Measurements from ENCODE around the gene PKHD1. TPM values are rescaled to one million over a fixed set of nuclear protein-coding genes. Genes with fewer than 3 reads are reported as not detected.

Gene PKHD1
- polyA plus RNA-seq, 1 experiment: not detected

GRCh38 chr6:51968265-51968664 lies 119.1 kb downstream of the PKHD1 start:
- ChIA-PET CTCF (no interaction called here), POLR2A (no interaction called here)
- no peak for DNase-seq (ENCODE audit: low read depth, low spot score)
- no peak overlapping the region for H3K27ac ChIP-seq (ENCODE audit: low read depth, low read length)
- no peak overlapping the region for H3K4me3 ChIP-seq (ENCODE audit: low read depth, low read length)
- TF ChIP-seq CTCF (IDR thresholded peaks at IDR 0.05; ENCODE audit: low read depth, low read length): no peak
- H3K9me3 ChIP-seq (ENCODE audit: control insufficient read depth, insufficient read depth, low read length): no peaks in the 10 kb centered on the region
- H3K27me3 ChIP-seq (ENCODE audit: control insufficient read depth, insufficient read depth, low read length): no peaks in the 10 kb centered on the region

GRCh38 chr6:51965222-51965801 lies 122.1 kb downstream of the PKHD1 start:
- no peak for DNase-seq (ENCODE audit: low read depth, low spot score)
- POLR2A ChIA-PET: no interaction called here

GRCh38 chr6:51963980-51964379 lies 123.4 kb downstream of the PKHD1 start:
- no peak for TF ChIP-seq CTCF (IDR thresholded peaks at IDR 0.05; ENCODE audit: low read depth, low read length)
- Histone ChIP-seq H3K9me3 (ENCODE audit: control insufficient read depth, insufficient read depth, low read length) (no peaks in the 10 kb centered on the region), H3K4me3 (ENCODE audit: low read depth, low read length) (no peak overlapping the region), H3K27me3 (ENCODE audit: control insufficient read depth, insufficient read depth, low read length) (no peaks in the 10 kb centered on the region), H3K27ac (ENCODE audit: low read depth, low read length) (no peak overlapping the region)
- CTCF ChIA-PET: interaction anchor here (0.6 kb wide), 1 partner anchor 11 kb away, joined by 3 read pairs; no protein-coding TSS in a partner anchor
- no peak for DNase-seq (ENCODE audit: low read depth, low spot score)
- POLR2A ChIA-PET: no interaction called here

More at GRCh38 chr6:51965222-51965801, 122.1 kb downstream of the PKHD1 start:
- no peak for TF ChIP-seq CTCF (IDR thresholded peaks at IDR 0.05; ENCODE audit: low read depth, low read length)
- H3K4me3 ChIP-seq (ENCODE audit: low read depth, low read length): no peak overlapping the region
- no peaks in the 10 kb centered on the region for H3K27me3 ChIP-seq (ENCODE audit: control insufficient read depth, insufficient read depth, low read length)
- CTCF ChIA-PET: no interaction called here
- no peaks in the 10 kb centered on the region for H3K9me3 ChIP-seq (ENCODE audit: control insufficient read depth, insufficient read depth, low read length)
- no peak overlapping the region for H3K27ac ChIP-seq (ENCODE audit: low read depth, low read length)

GRCh38 chr6:51962354-51962753 lies 125.1 kb downstream of the PKHD1 start:
- no peaks in the 10 kb centered on the region for H3K27me3 ChIP-seq (ENCODE audit: control insufficient read depth, insufficient read depth, low read length)
- no peak overlapping the region for H3K27ac ChIP-seq (ENCODE audit: low read depth, low read length)
- no peak for TF ChIP-seq CTCF (IDR thresholded peaks at IDR 0.05; ENCODE audit: low read depth, low read length)
- no peak for DNase-seq (ENCODE audit: low read depth, low spot score)
- CTCF ChIA-PET: interaction anchor here (1.7 kb wide), 1 partner anchor 1833 kb away, joined by 4 read pairs; no protein-coding TSS in a partner anchor
- POLR2A ChIA-PET: no interaction called here
- H3K4me3 ChIP-seq (ENCODE audit: low read depth, low read length): no peak overlapping the region
- no peaks in the 10 kb centered on the region for H3K9me3 ChIP-seq (ENCODE audit: control insufficient read depth, insufficient read depth, low read length)

GRCh38 chr6:51960419-51960818 lies 127.0 kb downstream of the PKHD1 start:
- no peak for DNase-seq (ENCODE audit: low read depth, low spot score)
- POLR2A ChIA-PET: no interaction called here
- Histone ChIP-seq H3K27me3 (ENCODE audit: control insufficient read depth, insufficient read depth, low read length) (no peaks in the 10 kb centered on the region), H3K27ac (ENCODE audit: low read depth, low read length) (no peak overlapping the region), H3K9me3 (ENCODE audit: control insufficient read depth, insufficient read depth, low read length) (no peaks in the 10 kb centered on the region), H3K4me3 (ENCODE audit: low read depth, low read length) (no peak overlapping the region)
- CTCF ChIA-PET: interaction anchor here (0.6 to 1.7 kb wide), 10 partner anchors 9 to 1147 kb away, joined by 3 to 7 read pairs (median 4); no protein-coding TSS in a partner anchor
- TF ChIP-seq CTCF (IDR thresholded peaks at IDR 0.05; ENCODE audit: low read depth, low read length): no peak
